Dendritic cell treated with granulocyte-macrophage colony-stimulating factor and Interleukin-4, amounts not matched to agents 40 ng/mL and 50 ng/mL, for 4 days (primary cell): ENCODE results near the gene NT5DC1.

Experiments
- H3K27ac Mint-ChIP-seq: one replicate; pipeline ENCODE4 v1.8.0; 2022; ENCODE audit warnings: mild to moderate bottlenecking, mixed read lengths
- H3K27me3 Mint-ChIP-seq: one replicate; pipeline ENCODE4 v1.8.0; 2022; ENCODE audit warnings: mild to moderate bottlenecking, mixed read lengths
- H3K36me3 Mint-ChIP-seq: one replicate; pipeline ENCODE4 v1.8.0; 2022; ENCODE audit warnings: low read depth, mixed read lengths
- H3K4me1 Mint-ChIP-seq: one replicate; pipeline ENCODE4 v1.8.0; 2022; ENCODE audit warnings: low read depth, mixed read lengths
- H3K4me3 Mint-ChIP-seq: one replicate; pipeline ENCODE4 v1.8.0; 2022; ENCODE audit warnings: mild to moderate bottlenecking, moderate library complexity, mixed read lengths
- H3K9me3 Mint-ChIP-seq: one replicate; pipeline ENCODE4 v1.8.0; 2022; ENCODE audit warnings: mixed read lengths
- intact Hi-C: fragments of 100-400 bp; cut with micrococcal nuclease; formaldehyde crosslinking; loops from one replicate; pipeline ENCODE4 v1.15.0; 2022

NT5DC1 gene

DNA sequence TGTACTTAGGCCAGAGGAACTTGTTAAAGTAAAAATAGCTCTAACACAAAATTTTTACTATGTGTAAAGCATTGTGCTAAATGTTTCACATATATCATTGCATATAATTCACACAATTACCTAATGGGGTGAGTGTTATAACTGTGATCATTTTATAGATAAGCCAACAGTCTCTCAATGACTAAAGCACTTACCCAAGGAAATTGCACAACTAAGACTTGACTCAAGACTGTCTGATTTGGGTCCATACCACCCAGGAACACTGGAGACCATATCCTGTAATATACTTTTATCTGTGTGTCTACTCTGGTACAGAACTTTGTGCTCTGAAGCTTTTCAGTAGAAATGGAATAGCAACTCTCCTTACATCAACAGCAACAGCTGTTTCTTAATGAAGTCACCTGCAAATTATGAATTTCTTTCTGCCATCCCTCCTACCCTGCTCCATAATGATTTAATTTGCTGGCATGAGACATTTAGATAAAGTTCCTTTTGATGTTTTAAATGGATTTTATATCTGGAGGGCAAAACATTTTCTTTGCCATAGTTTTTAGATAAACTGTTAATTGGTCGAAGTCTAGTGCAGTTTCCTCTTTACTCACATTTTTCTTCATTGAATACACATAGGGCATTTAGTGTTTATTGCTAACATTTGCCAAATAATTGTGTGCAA lies 105.7 kb downstream of the NT5DC1 start:
- Mint-ChIP-seq H3K27ac (no peak overlapping the region), H3K9me3 (no peaks in the 10 kb centered on the region), H3K4me1 (no peaks in the 10 kb centered on the region), H3K27me3 (no peaks in the 10 kb centered on the region), H3K36me3 (no peaks in the 10 kb centered on the region), H3K4me3 (no peak overlapping the region)
- intact Hi-C loops: no loop called here

DNA sequence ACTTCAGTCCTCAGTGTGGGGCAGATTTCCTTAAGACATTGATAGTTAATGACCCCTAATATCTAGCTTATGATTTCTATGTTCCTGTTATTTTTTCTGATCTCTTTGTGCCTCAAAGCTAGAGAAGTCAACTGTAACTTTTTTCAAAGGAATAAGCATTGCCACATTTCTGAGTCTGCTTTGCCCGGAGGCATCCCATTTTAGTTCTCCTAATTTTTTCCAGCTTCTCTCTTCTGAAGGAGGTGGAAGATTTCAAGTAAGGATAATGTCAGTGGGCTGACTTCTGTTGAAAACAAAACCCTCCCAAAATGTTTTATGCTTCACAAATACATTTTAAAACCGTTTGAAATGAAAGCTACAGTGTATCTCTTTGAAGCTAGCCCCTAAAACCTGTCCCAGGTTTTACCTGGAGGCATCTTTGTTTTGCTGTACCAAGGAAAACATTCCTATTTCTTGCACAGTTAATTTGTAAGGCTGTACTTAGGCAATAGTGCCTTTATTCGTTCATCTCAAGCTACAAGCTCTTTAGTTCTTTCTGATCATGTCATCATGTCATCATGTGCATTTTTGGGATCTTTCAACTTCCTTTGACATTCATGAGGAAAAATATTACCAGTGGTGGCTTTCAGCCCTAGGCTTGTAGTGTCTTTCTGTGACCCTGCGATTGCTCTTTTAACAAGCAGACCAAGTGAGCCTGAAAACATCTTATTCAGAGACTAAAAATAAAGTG lies 107.6 kb downstream of the NT5DC1 start:
- Mint-ChIP-seq H3K9me3 (no peaks in the 10 kb centered on the region), H3K36me3 (no peaks in the 10 kb centered on the region), H3K4me3 (no peak overlapping the region), H3K4me1 (no peaks in the 10 kb centered on the region), H3K27me3 (no peaks in the 10 kb centered on the region), H3K27ac (no peak overlapping the region)
- intact Hi-C loops: no loop called here

DNA sequence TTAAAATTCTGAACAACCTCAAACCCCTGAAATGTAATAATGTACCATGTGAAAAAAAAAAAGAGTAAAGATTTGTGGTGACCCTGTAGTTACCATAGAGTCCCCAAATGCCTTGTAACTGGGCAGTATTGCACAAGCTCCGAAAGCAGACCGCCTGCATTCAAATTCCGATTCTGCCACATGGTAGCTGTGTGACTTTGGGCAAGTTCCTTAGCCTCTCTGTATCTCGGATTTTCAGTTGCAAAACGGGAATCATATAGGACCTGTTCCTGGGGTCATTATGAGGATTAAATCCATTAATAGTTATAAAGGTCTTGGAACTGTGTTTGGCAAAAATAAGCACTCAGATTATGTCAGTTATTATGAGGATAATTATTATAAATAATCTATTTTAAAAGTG lies 109.7 kb downstream of the NT5DC1 start:
- H3K9me3 Mint-ChIP-seq: no peaks in the 10 kb centered on the region
- H3K4me1 Mint-ChIP-seq: no peaks in the 10 kb centered on the region
- no peaks in the 10 kb centered on the region for H3K36me3 Mint-ChIP-seq
- intact Hi-C loops: no loop called here
- no peak overlapping the region for H3K4me3 Mint-ChIP-seq
- H3K27ac Mint-ChIP-seq: no peak overlapping the region
- no peaks in the 10 kb centered on the region for H3K27me3 Mint-ChIP-seq

DNA sequence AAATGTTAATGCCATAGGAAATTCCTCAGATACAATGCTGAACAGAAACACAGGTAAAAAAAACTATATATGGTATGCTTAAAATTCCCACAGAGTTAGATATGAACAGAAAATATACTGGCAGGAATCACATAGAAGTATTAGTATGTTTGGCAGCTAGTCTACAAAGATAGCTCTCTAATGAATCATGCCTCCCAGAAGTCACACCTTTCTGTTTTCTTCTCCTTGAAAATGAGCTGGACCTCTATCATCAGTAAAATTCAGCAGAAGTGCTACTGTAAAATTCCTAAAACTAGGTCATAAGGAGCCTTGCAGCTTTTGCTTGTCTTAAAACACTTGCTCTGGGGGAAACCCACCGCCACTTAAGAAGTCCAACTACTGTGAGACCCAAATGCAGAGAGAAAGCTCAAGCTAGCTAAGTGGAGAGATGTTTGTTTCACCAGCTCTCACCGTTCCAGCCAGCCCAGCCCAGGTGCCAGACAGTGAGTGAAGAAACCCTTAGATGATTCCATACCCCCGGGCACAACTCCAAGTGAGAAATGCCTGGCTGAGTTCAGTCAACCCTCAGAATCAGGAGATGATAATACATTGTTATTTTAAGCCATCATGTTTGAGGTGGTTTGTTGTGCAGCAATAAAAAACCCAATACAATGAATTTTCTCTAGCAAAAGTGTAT lies 110.2 kb downstream of the NT5DC1 start:
- Mint-ChIP-seq H3K4me1 (no peaks in the 10 kb centered on the region), H3K27me3 (no peaks in the 10 kb centered on the region), H3K27ac (no peak overlapping the region), H3K4me3 (no peak overlapping the region), H3K36me3 (no peaks in the 10 kb centered on the region), H3K9me3 (no peaks in the 10 kb centered on the region)
- intact Hi-C loops: no loop called here

DNA sequence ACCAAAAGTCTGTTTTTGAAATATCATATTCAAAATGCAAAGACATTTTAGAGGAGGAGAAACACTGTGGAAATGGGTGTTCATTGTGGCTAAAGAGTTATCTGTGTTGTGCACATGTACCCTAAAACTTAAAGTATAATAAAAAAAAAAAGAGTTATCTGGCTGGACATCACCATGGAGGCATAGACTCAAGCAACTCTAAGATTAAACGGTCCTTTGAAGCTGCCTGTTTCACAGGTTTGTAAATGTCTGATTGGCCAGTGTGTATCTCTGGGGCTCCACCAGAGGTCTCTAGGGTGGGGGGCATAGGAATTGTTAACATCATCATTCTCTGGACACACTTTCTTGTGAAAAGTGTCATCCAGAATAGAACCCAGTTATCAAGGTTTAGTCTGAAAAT lies 114.0 kb downstream of the NT5DC1 start:
- intact Hi-C loops: no loop called here
- H3K4me3 Mint-ChIP-seq: no peak overlapping the region
- H3K27me3 Mint-ChIP-seq: no peaks in the 10 kb centered on the region
- H3K36me3 Mint-ChIP-seq: no peaks in the 10 kb centered on the region
- H3K9me3 Mint-ChIP-seq: no peaks in the 10 kb centered on the region
- peaks cover 4% of the 10 kb centered on the region for H3K4me1 Mint-ChIP-seq
- H3K27ac Mint-ChIP-seq: no peak overlapping the region

DNA sequence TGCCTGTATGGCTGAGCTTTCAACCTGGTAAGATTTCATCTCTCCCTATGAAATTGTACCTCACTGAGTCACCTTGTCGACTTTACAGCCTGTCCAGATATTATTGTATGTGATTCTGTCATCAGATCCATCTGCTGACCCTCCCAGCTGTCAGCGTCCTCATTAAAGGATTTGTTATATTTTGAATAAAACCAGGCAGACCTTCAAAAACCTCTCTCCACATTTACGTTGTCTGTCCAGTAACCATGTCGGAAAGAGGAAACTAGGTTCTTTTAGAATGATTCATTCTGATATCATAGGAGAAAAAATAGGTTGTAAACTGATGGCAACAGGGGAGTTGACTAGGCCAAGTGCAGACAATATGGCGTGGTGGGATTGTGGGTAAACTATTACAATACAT lies 114.8 kb downstream of the NT5DC1 start:
- no peaks in the 10 kb centered on the region for H3K36me3 Mint-ChIP-seq
- H3K4me1 Mint-ChIP-seq: peaks cover 5% of the 10 kb centered on the region
- H3K4me3 Mint-ChIP-seq: no peak overlapping the region
- H3K27me3 Mint-ChIP-seq: no peaks in the 10 kb centered on the region
- H3K9me3 Mint-ChIP-seq: no peaks in the 10 kb centered on the region
- H3K27ac Mint-ChIP-seq: no peak overlapping the region
- intact Hi-C loops: no loop called here

DNA sequence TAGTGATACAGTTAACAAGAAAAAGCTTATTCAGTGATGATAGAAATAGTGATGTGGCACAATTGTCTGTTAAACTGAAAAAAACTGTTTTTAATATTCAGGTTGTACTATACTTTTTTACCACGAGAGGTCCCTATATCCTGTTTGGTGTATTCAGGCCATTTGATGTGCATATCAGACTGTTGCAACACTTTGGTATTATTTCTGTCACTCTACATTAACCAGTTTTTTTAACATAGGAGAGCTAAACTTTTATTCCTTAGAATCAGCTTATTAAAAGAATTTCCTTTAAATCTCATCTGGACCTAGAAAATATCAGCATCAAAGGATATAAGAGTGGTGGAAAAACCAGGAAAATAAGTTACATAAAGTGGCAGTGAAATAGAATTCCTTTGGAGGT lies 116.4 kb downstream of the NT5DC1 start:
- intact Hi-C loops: no loop called here
- no peaks in the 10 kb centered on the region for H3K9me3 Mint-ChIP-seq
- H3K36me3 Mint-ChIP-seq: no peaks in the 10 kb centered on the region
- H3K4me1 Mint-ChIP-seq: peaks cover 5% of the 10 kb centered on the region
- H3K27ac Mint-ChIP-seq: no peak overlapping the region
- no peaks in the 10 kb centered on the region for H3K27me3 Mint-ChIP-seq
- no peak overlapping the region for H3K4me3 Mint-ChIP-seq

DNA sequence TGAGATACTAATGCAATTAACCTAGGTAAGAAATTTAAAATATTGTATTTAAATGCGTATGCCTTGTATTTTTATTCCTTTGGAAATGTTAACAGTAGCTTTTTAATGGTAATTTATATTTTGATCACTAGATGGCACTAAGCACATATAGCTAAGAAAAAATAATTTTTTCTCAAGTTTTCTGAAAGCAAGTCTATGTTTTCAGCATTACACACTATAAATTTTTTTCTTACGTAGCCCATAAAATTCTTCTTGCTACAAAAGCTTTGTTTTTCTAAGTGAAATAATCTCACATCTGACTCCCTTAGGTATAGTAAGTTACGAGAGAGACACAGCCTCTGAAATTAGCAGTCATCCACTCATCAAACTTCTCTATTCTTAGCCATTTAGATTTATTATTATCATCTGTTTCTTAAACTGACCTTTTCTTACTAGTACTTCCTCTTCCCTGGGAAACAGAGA lies 117.5 kb downstream of the NT5DC1 start:
- H3K4me3 Mint-ChIP-seq: no peak overlapping the region
- H3K4me1 Mint-ChIP-seq: peaks cover 5% of the 10 kb centered on the region
- no peaks in the 10 kb centered on the region for H3K27me3 Mint-ChIP-seq
- H3K27ac Mint-ChIP-seq: no peak overlapping the region
- peaks cover under 1% of the 10 kb centered on the region for H3K36me3 Mint-ChIP-seq
- H3K9me3 Mint-ChIP-seq: no peaks in the 10 kb centered on the region
- intact Hi-C loops: loop anchor here (1.0 to 2.0 kb wide), 2 partner anchors 343 to 427 kb away; no protein-coding TSS in a partner anchor

DNA sequence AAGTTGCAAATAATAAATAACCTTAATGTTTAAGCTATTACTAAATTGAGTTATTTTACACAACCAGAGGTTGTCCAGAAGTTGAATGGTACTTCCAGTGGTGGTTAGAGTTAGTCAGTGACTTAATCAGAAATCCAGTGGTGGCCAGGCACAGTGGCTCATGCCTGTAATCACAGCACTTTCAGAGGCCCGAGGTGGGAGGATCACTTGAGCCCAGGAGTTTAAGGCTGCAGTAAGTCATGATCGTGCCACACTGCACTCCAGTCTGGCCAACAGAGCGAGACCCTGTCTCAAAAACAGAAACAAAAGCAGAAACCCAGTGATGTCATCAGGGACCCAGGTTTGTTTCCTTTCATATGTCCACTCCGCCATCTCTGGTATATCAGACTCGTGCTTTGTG lies 118.2 kb downstream of the NT5DC1 start:
- intact Hi-C loops: loop anchor here (1.0 to 2.0 kb wide), 2 partner anchors 342 to 426 kb away; no protein-coding TSS in a partner anchor

DNA sequence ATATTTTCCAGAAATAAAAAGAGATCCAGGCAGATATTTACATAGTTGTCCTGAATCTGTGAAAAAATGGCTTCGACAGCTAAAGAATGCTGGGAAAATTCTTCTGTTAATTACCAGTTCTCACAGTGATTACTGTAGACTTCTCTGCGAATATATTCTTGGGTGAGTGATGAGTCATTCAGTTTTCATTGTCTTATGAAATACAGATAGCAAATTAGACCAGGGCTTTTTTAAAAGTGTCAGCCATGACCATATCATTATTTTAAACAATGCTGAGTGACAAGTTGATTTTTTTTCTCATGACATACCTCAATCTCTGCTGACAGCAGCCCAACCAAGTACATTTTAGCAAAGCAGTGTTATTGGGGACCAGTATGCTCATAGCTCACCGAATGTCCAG lies 120.4 kb downstream of the NT5DC1 start:
- Mint-ChIP-seq H3K27me3 (no peaks in the 10 kb centered on the region), H3K9me3 (no peaks in the 10 kb centered on the region), H3K4me3 (no peak overlapping the region), H3K27ac (no peak overlapping the region), H3K4me1 (peaks cover 5% of the 10 kb centered on the region), H3K36me3 (peaks cover 11% of the 10 kb centered on the region)
- intact Hi-C loops: no loop called here

More for the DNA sequence above, 118.2 kb downstream of the NT5DC1 start:
- no peaks in the 10 kb centered on the region for H3K9me3 Mint-ChIP-seq
- H3K27me3 Mint-ChIP-seq: no peaks in the 10 kb centered on the region
- no peak overlapping the region for H3K4me3 Mint-ChIP-seq
- no peak overlapping the region for H3K27ac Mint-ChIP-seq
- peaks cover 6% of the 10 kb centered on the region for H3K36me3 Mint-ChIP-seq
- H3K4me1 Mint-ChIP-seq: peaks cover 5% of the 10 kb centered on the region

DNA sequence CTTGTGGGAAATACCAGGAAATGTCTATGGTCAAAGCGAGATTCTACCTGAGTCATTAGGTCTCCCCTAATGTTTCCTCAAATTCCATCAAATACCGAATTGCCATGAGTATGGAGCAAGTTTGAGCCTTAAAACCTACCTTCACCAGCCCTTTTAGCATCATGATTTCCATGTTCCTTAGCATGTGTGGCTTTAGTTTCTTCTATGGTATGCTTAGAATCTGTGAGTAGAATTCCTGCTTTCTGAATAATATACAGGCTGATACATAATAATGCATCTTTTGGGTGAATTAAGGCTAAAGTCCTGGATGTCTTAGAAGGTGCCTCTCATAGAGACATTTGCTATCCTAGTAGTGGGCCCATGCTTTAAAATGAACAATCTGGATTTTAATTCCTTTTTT lies 121.3 kb downstream of the NT5DC1 start:
- intact Hi-C loops: no loop called here
- no peak overlapping the region for H3K27ac Mint-ChIP-seq

DNA sequence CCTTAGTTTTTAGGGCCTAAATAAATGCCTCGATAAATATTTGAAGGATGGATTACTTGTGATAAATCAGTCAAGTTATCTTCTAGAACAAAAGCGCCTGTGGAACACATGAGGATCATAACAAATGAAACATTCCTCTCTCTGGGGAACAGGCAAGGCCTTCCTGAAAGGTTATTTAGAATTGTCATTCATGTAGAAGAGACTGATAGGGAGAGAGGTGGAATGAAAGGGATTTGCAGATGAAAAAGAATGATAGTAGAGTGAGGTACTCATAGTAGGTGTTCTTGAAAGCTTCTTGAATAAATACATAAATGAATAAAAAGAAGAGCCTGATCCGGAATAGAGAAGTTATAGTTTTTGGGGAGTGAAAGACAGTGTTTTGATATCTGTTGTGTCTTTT lies 122.7 kb downstream of the NT5DC1 start:
- Mint-ChIP-seq H3K27me3 (no peaks in the 10 kb centered on the region), H3K4me1 (peaks cover 5% of the 10 kb centered on the region), H3K27ac (no peak overlapping the region), H3K36me3 (peaks cover 11% of the 10 kb centered on the region), H3K4me3 (no peak overlapping the region), H3K9me3 (no peaks in the 10 kb centered on the region)
- intact Hi-C loops: no loop called here

More for the DNA sequence above, 121.3 kb downstream of the NT5DC1 start:
- Mint-ChIP-seq H3K27me3 (no peaks in the 10 kb centered on the region), H3K9me3 (no peaks in the 10 kb centered on the region), H3K36me3 (peaks cover 11% of the 10 kb centered on the region), H3K4me3 (no peak overlapping the region), H3K4me1 (peaks cover 5% of the 10 kb centered on the region)

DNA sequence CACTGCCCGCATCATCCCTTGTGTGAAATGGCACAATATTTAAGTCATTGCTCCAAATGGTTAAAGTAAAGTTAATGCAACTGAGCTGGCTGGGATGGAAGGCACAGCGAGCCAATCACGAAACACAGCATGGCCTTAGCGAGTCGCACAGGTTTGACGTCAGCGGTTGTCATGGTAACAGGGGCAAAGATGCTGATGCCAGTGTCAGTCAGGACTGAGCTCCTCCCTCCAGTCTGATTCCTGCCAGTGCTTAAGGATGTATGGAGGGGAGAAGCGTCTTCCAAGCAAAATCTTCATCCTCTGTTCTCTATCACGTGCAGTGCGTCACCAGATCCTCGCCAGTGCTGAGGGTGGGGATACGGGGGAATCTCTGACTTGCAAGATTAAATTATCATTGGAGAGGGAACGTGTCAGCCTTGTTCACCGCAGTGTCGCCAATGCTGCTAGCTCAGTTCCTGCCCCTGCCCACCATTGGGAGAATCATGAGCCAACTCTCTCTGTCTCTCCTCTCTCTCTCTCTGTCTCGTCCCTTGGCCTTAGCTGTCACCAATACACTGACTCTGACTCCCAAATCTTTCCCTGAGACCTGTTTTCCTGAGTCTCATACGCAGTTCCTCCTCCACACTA lies 128.7 kb downstream of the NT5DC1 start:
- Mint-ChIP-seq H3K4me3 (no peak overlapping the region), H3K9me3 (no peaks in the 10 kb centered on the region), H3K27me3 (no peaks in the 10 kb centered on the region), H3K27ac (no peak overlapping the region), H3K4me1 (no peaks in the 10 kb centered on the region), H3K36me3 (peaks cover 2% of the 10 kb centered on the region)
- intact Hi-C loops: no loop called here

DNA sequence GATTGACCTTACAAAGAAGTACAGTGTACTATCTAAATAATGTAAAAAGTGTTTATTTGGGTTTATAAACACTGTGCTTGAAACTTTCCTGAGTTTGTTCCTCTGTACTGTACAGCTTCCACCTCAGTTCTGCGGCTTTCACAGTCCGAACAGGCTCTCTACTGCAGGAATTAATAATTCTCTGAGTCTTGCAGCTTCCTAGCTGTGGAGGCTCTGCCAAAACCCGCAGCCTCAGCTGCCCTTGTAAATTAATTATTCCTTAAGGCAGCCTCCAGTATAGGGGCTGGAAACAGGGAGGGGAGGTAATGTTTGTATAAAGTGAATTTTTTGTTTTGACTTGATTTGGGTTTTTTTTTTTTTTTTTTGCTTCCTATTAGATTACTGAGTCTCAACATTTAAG lies 134.0 kb downstream of the NT5DC1 start:
- H3K4me1 Mint-ChIP-seq: no peaks in the 10 kb centered on the region
- intact Hi-C loops: no loop called here
- no peaks in the 10 kb centered on the region for H3K9me3 Mint-ChIP-seq
- H3K27ac Mint-ChIP-seq: no peak overlapping the region
- no peaks in the 10 kb centered on the region for H3K27me3 Mint-ChIP-seq
- H3K36me3 Mint-ChIP-seq: peaks cover 7% of the 10 kb centered on the region
- H3K4me3 Mint-ChIP-seq: no peak overlapping the region
